ENCODE data around the gene ZNF708. TPM values are rescaled to one million over a fixed set of nuclear protein-coding genes. Genes with fewer than 3 reads are reported as not detected.

Gene ZNF708
- total and polyA plus RNA-seq, 9 of the 15 experiments (the other 6 are each of a cell fraction or from before 2014, with no cell fraction given), result 2.9 to 11.9 (median 6.7) TPM

- no peak for TF ChIP-seq PRDM10 (IDR thresholded peaks at IDR 0.05; ENCODE audit: partially characterized antibody)
- no peak for TF ChIP-seq MAFG (tag; conservative IDR thresholded peaks at IDR 0.05)
- TF ChIP-seq, protein P1, sequence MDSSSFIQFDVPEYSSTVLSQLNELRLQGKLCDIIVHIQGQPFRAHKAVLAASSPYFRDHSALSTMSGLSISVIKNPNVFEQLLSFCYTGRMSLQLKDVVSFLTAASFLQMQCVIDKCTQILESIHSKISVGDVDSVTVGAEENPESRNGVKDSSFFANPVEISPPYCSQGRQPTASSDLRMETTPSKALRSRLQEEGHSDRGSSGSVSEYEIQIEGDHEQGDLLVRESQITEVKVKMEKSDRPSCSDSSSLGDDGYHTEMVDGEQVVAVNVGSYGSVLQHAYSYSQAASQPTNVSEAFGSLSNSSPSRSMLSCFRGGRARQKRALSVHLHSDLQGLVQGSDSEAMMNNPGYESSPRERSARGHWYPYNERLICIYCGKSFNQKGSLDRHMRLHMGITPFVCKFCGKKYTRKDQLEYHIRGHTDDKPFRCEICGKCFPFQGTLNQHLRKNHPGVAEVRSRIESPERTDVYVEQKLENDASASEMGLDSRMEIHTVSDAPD (CRISPR knock-in tag; IDR thresholded peaks at IDR 0.05), result no peak
- no peak for TF ChIP-seq ZNF785 (CRISPR knock-in tag; IDR thresholded peaks at IDR 0.05)
- TF ChIP-seq ZNF707 (CRISPR knock-in tag; conservative IDR thresholded peaks at IDR 0.05), result no peak
- TF ChIP-seq, protein P2, sequence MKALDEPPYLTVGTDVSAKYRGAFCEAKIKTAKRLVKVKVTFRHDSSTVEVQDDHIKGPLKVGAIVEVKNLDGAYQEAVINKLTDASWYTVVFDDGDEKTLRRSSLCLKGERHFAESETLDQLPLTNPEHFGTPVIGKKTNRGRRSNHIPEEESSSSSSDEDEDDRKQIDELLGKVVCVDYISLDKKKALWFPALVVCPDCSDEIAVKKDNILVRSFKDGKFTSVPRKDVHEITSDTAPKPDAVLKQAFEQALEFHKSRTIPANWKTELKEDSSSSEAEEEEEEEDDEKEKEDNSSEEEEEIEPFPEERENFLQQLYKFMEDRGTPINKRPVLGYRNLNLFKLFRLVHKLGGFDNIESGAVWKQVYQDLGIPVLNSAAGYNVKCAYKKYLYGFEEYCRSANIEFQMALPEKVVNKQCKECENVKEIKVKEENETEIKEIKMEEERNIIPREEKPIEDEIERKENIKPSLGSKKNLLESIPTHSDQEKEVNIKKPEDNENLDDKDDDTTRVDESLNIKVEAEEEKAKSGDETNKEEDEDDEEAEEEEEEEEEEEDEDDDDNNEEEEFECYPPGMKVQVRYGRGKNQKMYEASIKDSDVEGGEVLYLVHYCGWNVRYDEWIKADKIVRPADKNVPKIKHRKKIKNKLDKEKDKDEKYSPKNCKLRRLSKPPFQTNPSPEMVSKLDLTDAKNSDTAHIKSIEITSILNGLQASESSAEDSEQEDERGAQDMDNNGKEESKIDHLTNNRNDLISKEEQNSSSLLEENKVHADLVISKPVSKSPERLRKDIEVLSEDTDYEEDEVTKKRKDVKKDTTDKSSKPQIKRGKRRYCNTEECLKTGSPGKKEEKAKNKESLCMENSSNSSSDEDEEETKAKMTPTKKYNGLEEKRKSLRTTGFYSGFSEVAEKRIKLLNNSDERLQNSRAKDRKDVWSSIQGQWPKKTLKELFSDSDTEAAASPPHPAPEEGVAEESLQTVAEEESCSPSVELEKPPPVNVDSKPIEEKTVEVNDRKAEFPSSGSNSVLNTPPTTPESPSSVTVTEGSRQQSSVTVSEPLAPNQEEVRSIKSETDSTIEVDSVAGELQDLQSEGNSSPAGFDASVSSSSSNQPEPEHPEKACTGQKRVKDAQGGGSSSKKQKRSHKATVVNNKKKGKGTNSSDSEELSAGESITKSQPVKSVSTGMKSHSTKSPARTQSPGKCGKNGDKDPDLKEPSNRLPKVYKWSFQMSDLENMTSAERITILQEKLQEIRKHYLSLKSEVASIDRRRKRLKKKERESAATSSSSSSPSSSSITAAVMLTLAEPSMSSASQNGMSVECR (CRISPR knock-in tag; IDR thresholded peaks at IDR 0.05), result no peak
- TF ChIP-seq NCOR1 (IDR thresholded peaks at IDR 0.05), result no peak
- TF ChIP-seq MAZ (CRISPR knock-in tag; conservative IDR thresholded peaks at IDR 0.05 in 1 of 2, IDR thresholded peaks at IDR 0.05 in 1 of 2), result no peak
- no peak for TF ChIP-seq SMAD3 (CRISPR knock-in tag; conservative IDR thresholded peaks at IDR 0.05)
- TF ChIP-seq ZBTB8A (IDR thresholded peaks at IDR 0.05; ENCODE audit: partially characterized antibody), result no peak
- no peak for TF ChIP-seq CREM (IDR thresholded peaks at IDR 0.05; ENCODE audit: low read depth)
- peak; percentile 40 for TF ChIP-seq ASH1L (IDR thresholded peaks at IDR 0.05; ENCODE audit: borderline replicate concordance, low read depth, partially characterized antibody)
- TF ChIP-seq, protein P3, sequence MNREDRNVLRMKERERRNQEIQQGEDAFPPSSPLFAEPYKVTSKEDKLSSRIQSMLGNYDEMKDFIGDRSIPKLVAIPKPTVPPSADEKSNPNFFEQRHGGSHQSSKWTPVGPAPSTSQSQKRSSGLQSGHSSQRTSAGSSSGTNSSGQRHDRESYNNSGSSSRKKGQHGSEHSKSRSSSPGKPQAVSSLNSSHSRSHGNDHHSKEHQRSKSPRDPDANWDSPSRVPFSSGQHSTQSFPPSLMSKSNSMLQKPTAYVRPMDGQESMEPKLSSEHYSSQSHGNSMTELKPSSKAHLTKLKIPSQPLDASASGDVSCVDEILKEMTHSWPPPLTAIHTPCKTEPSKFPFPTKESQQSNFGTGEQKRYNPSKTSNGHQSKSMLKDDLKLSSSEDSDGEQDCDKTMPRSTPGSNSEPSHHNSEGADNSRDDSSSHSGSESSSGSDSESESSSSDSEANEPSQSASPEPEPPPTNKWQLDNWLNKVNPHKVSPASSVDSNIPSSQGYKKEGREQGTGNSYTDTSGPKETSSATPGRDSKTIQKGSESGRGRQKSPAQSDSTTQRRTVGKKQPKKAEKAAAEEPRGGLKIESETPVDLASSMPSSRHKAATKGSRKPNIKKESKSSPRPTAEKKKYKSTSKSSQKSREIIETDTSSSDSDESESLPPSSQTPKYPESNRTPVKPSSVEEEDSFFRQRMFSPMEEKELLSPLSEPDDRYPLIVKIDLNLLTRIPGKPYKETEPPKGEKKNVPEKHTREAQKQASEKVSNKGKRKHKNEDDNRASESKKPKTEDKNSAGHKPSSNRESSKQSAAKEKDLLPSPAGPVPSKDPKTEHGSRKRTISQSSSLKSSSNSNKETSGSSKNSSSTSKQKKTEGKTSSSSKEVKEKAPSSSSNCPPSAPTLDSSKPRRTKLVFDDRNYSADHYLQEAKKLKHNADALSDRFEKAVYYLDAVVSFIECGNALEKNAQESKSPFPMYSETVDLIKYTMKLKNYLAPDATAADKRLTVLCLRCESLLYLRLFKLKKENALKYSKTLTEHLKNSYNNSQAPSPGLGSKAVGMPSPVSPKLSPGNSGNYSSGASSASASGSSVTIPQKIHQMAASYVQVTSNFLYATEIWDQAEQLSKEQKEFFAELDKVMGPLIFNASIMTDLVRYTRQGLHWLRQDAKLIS (CRISPR knock-in tag; IDR thresholded peaks at IDR 0.05), result no peak
- peak; percentile 61 for TF ChIP-seq CXXC5 (CRISPR knock-in tag; IDR thresholded peaks at IDR 0.05)
These were observed at the start of gene ZNF708 (continued) for GRCh38 chr19:21328885-21329605.

Measured in K562 (cell line).